GM12801 (cell line): ENCODE measurements around the gene BAD.

ENCODE experiments used
- CTCF ChIP-seq: IDR thresholded peaks from one replicate; pipeline ENCODE4 v1.5.1; 2011; ENCODE audit warnings: control low read depth; ENCODE audit not compliant: insufficient read length; ENCODE audit errors: extremely low read depth

Gene BAD

GRCh38 chr11:64295760-64296159 lies 11.3 kb upstream of the BAD start:
- TF ChIP-seq CTCF, result no peak

- TF ChIP-seq CTCF, result no peak
These were observed 10.3 kb upstream of the BAD start for GRCh38 chr11:64294774-64295173.

GRCh38 chr11:64292460-64293254 lies 8.2 kb upstream of the BAD start:
- TF ChIP-seq CTCF, result no peak

GRCh38 chr11:64291752-64292459 lies 7.4 kb upstream of the BAD start:
- TF ChIP-seq CTCF, result no peak

- no peak for TF ChIP-seq CTCF
These were observed 6.8 kb upstream of the BAD start, which contains the start of gene KCNK4 for GRCh38 chr11:64291262-64291751. KCNK4 (plus strand) TSS chr11:64291302; CDS start chr11:64293019, 1,717 bp downstream.

- no peak for TF ChIP-seq CTCF
These were observed 6.1 kb upstream of the BAD start for GRCh38 chr11:64290352-64291261.
